NCI-H1417 (cell line): ENCODE data around the gene LAPTM5.
A peak's percentile ranks its signal among the peaks of the same experiment; 100 is the strongest.

ENCODE experiments used
- DNase-seq, 3 experiments: peaks; one replicate each; lab custom pipeline; 2025; lab: John Stamatoyannopoulos, UW

Gene LAPTM5

DNA sequence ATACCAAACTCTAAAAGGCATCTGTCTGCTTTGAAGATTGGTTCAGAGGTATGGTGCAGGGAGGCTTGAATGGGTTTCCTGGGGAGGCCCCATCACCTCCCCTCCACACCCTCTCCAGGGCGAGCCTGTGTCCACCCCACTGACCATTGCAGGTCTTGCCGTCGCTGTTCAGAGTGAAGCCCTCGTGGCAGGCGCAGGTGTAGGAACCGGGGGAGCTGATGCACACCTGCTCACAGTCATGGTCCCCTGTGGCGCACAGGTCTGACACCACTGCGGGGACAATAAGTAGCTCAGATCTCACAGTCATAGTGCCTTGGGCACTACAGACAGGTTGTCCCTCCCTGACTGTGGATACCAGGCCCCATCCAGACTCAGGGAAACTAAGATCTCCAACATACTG, 40.9 kb downstream of the LAPTM5 start:
- no peak for DNase-seq

DNA sequence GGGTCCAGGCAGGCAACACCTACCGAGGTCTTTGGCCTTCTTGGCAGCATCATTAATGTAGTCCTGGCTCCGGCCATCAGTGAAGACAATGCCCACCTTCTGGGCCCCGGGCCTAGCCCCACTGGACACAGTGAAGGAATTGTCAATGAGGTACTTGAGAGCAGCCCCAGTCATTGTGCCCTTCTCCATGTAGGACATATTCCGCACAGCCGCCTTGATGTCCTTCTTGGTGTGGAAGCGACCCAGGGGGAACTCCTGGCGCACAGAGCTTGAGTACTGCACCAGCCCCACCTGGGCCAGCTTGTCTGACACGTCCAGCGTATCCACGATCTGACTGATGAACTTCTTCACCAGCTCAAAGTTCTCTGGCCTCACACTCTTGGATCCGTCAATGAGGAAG, 41.7 kb downstream of the LAPTM5 start:
- DNase-seq, result no peak

GRCh38 chr1:30715216-30715615, 42.4 kb downstream of the LAPTM5 start:
- DNase-seq, result no peak

DNA sequence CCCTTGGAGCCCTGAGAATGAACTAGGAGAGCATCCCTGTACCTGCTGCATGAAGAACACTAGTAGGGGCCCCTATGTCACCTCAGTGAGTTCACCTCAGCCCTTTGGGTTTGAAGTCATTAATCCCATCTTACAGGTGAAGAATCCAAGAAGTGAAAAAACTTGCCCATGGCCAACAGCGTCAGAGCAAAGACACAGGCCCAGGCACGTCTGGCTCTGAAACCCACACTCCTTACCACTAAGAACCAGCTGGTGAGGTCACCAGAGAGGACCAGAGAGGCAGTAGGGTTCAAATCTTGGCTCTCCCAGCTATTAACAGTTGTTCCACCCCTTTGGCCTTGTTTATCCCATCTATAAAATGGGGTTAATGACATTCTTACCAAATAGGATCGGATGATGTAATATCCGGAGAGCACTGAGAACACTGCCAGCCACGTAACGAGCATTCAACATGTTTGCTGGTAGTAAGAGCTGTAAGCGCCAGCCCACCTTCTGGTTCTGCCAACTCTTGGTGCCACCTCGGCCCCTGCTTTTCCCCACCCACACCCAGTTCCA, 43.0 kb downstream of the LAPTM5 start:
- DNase-seq, result no peak

DNA sequence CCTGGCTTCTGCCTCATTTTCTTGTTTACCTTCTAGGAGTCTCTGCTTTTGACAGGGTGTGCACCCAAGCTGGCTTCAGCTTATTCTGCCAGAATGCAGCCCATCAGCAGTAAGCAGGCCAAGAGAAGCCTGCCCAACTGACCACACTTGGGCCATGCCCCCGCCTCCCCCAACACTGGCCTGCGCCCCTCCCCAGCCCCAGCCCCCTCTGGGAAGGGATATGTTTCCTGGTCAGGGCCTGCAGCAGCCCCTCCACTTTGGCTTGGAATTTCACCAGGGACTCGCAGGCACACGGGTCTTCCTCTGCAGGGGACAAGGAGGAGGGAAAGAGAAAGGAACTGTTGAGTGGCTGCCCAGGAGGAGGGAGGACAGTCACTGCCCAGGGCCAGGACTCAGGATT, 43.5 kb downstream of the LAPTM5 start:
- no peak for DNase-seq

GRCh38 chr1:30713311-30713710, 44.3 kb downstream of the LAPTM5 start:
- no peak for DNase-seq

- no peak for DNase-seq
Observed at GRCh38 chr1:30712583-30712982, 45.0 kb downstream of the LAPTM5 start.

DNA sequence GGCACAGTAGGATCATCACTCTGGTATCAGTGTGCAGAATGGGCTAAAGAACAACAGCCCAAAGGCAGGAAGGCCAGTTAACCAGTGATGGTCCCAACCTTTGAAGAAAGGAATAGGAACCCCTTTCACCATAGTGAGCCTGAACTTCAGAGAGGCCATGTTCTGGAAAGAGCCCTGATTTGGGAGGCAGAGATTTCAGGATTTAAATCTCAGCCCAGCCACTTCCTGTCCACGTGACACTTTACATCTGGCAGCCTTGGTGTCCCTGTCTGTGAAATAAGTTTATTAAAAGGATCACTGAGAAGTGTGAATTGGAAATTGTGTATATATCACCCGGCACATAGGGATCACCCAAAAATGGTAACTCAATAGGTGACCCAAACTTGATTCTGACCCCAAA, 47.2 kb downstream of the LAPTM5 start:
- DNase-seq, result no peak

DNA sequence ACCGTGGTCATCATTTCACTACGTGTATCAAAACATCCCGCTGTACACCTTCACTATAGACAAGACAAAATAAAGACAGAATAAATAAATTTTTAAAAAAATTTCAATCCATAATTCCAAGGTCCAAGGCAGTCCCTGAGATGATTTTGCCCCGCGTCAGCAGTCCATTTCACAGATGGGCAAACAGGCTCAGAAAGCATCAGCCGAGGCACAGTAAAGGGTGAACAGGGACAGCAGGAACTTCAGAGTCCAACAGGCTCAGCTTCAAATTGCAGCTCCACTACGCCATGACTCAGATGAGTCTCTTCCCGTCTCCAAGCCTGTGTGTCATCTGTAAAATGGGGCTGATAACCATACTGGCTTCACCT, 49.2 kb downstream of the LAPTM5 start:
- no peak for DNase-seq

DNA sequence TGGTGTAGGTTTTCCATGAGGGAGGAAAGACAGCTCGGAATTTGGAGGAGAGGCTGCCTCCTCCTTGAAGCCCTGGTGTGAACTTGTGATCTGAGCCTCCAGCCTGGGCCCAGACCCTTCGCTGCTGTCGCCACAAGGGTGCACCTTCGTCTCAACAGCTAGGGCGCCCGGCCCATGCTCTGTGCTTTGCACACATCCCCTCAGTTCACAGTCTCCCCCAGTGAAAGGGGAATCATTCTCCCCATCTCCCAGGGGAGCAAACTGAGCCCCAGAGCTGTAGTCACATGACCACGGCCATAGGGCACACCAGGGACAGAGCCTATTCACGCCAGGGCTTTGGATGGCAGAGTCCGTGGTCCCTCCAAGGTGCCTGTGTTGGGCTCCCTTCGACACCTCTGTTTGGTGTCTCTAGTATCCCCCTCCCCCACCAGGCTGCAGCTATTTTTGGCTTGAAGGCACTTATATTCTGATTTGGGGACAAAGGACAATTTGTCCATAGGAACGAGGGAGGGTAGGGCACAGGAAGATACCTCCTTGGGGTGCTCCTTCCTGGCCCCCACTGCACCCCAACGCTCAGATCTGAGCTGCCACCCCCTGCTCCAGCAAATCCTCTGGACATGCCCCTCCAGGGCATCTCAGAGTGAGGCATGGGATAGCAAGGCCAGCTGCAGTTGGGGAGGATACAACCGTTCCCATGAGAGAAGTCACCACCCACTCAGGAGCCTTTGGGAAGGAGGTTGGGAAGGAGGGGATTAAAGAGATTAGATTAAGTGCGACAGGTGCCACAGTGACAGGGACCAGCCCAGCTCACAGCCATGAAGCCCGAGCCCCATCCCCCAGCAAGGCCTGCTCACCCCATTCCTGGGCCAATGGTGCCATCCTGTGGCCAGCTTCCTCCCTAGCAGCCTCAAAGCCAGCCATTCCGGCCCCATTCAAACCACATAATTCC, 49.9 kb downstream of the LAPTM5 start:
- peak; percentile 70 to 89 (median 83) for DNase-seq

GRCh38 chr1:30706528-30706927, 51.0 kb downstream of the LAPTM5 start:
- peak; percentile 5 to 65 (median 50) for DNase-seq

GRCh38 chr1:30705698-30706097, 51.9 kb downstream of the LAPTM5 start:
- DNase-seq, result peak in 2 of 3 experiments; percentile 3 to 46

GRCh38 chr1:30704765-30705509, 52.6 kb downstream of the LAPTM5 start:
- DNase-seq, result no peak

GRCh38 chr1:30704271-30704670, 53.3 kb downstream of the LAPTM5 start:
- no peak for DNase-seq

DNA sequence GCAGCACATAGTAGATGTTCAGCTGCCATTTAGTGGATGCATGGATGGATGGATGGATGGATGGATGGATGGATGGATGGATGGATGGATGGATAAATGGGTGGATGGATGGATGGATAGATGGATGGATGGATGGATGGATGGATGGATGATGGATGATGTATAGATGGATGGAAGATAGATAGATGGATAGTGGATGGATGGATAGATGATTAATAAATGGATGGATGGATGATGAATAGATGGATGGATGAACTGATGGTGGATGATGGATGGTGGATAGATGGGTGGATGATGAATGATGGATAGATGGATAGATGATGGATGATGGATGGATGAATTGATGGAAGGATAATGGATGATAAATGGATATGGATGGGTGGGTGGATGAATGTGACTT, 54.8 kb downstream of the LAPTM5 start:
- DNase-seq, result no peak

GRCh38 chr1:30701258-30701633, 56.3 kb downstream of the LAPTM5 start:
- DNase-seq, result no peak

GRCh38 chr1:30700528-30701257, 56.9 kb downstream of the LAPTM5 start:
- DNase-seq, result no peak

DNA sequence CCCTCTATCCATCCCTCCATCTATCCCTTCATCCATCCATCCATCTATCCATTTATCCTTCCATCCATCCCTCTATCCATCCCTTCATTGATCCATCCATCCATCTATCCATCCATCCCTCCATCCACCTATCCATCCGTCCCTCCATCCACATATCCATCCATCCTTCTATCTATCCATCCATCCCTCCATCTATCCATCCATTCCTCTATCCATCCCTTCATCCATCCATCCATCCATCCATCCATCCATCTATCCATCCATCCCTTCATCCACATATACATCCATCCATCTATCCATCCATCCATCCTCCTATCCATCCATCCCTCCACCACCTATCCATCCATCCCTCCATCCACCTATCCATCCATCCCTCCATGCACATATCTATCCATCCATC, 57.8 kb downstream of the LAPTM5 start:
- DNase-seq, result no peak

DNA sequence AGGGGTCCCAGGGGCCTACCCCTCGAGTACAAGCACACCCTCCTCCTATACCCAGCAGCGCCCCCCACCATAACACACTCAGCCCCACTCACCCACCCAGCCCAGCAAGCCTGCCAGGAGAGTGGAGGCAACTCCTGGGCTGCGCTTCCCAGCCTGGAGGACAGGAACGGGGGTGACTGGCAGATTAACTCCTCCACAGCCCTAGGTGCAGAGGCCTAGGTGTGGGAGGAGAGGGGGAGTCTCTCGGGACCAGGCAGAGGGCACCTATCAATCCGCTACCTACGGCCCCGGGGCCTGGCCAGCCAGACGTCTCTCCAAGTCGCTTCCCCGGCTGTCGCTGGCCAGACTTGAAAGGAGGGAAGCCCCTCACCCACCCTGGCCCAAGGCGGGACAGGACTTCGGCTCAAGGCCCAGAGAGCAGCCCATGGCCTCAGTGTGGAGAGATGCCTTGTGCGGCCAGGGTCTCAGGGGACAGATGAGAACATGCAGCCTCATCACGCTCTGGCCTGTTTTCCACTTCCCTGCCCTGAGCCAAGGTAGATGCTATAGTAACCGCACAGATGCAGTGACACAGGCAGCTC, 59.1 kb downstream of the LAPTM5 start:
- no peak for DNase-seq

- DNase-seq, result no peak
Observed at GRCh38 chr1:30697571-30698376, 59.8 kb downstream of the LAPTM5 start.

GRCh38 chr1:30696831-30697230, 60.7 kb downstream of the LAPTM5 start:
- DNase-seq, result no peak
